ENCODE measurements around the gene STARD3. TPM values are rescaled to one million over a fixed set of nuclear protein-coding genes. Genes with fewer than 3 reads are reported as not detected.

Gene STARD3
- total and polyA plus RNA-seq, 2 donors (not counting 3 experiments of a cell fraction or from before 2014, with no cell fraction given), result 51.0 to 75.7 TPM

DNA sequence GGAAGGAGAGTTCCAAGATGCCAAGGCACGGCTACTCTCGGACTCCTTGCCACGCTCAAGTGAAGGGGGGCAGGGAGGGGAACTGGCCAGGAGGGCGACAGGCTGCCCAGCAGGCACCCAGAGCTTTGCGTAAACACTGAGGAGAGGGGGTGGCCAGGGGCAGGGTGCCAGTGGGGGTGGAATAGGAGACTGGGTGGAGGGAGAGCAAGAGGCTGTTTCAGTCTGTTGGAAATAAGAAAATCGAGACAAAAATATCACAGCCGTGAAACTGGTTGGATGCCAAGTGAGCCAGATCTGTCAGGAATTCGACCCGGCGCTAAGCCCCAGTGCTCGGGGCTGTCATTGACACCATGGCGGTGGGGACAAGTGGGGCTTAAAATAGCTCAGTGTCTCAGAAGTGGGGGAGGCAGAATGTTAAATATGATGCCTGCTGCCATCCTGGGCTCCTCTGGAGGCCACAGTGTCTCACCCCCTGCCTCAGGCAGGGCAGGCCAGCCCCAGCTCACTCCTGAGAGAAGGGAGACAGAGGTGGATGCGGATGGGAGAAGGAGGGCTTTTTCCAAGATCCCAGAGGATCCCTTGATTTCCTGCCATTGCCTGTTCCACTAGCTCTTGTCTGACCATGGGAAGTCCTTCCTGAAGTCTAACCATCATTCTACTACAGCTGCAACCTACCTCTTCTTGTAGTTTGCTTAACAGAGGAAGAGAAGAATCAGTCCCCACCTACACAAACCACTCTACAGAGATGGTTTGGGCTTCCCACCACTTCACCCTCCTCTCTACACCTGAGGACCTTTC lies 40.8 kb downstream of the STARD3 start:
- no peak overlapping the region for H3K27ac ChIP-seq (ENCODE audit: insufficient read depth, low read depth, low read length)

More for the DNA sequence above, 40.8 kb downstream of the STARD3 start:
- no peaks in the 10 kb centered on the region for H3K9me1 ChIP-seq (replicated peaks; ENCODE audit: control insufficient read depth, extremely low read depth, insufficient read depth, low read length)
- POLR2A ChIA-PET, result no interaction called here
- H4K20me1 ChIP-seq (replicated peaks; ENCODE audit: control insufficient read depth, extremely low read depth, insufficient read depth, low read length), result no peaks in the 10 kb centered on the region
- no peaks in the 10 kb centered on the region for H3K79me2 ChIP-seq (ENCODE audit: control insufficient read depth, insufficient read depth, low read length)
- H3K4me3 ChIP-seq (replicated peaks in 1 of 3; ENCODE audit: insufficient read depth in 1 of 3, low read depth in 1 of 3, low read length in 3 of 3), result no peak overlapping the region
- DNase-seq (ENCODE audit: low read depth, low spot score) (no peak), FAIRE-seq (no peak)
- H3K9me3 ChIP-seq (replicated peaks; ENCODE audit: control insufficient read depth, insufficient read depth, low read length), result no peaks in the 10 kb centered on the region
- CTCF ChIA-PET, result interaction anchor here (0.8 to 13.1 kb wide), 4 partner anchors 11 to 58 kb away, joined by 3 to 291 read pairs (median 5); no protein-coding TSS in a partner anchor
- no peaks in the 10 kb centered on the region for H3K36me3 ChIP-seq (ENCODE audit: control insufficient read depth in 2 of 2, extremely low read depth in 1 of 2, insufficient read depth in 2 of 2, low read length in 2 of 2)
- H3K27me3 ChIP-seq (ENCODE audit: control insufficient read depth in 2 of 2, insufficient read depth in 2 of 2, low read length in 2 of 2), result no peaks in the 10 kb centered on the region
- no peaks in the 10 kb centered on the region for H3K4me1 ChIP-seq (ENCODE audit: control insufficient read depth, extremely low read depth, insufficient read depth, low read length)
- intact Hi-C loops (cut with micrococcal nuclease), result no loop called here
- dilution Hi-C loops (cut with MboI; ENCODE audit: extremely low pct_ligation_motif_present, low sequenced_read_pairs), result no loop called here
- BruUV-seq (replicated peaks), result no TSS peak
- H3K4me2 ChIP-seq (ENCODE audit: insufficient read depth, low read length), result no peak overlapping the region
- TF ChIP-seq MAX (IDR thresholded peaks at IDR 0.05; ENCODE audit: insufficient read depth, insufficient read length) (no peak), POLR2A (IDR thresholded peaks at IDR 0.05; ENCODE audit: low read depth, low read length) (no peak), GATA2 (IDR thresholded peaks at IDR 0.05; ENCODE audit: insufficient read depth, insufficient read length, low read depth, low read length) (no peak), JUN (IDR thresholded peaks at IDR 0.05; ENCODE audit: borderline replicate concordance, insufficient read depth, insufficient read length, low read depth) (no peak), MYC (IDR thresholded peaks at IDR 0.05; ENCODE audit: low read depth, low read length) (no peak), POLR2AphosphoS5 (IDR thresholded peaks at IDR 0.05; ENCODE audit: insufficient read depth, low read depth, low read length) (no peak), EZH2 (IDR thresholded peaks at IDR 0.05; ENCODE audit: borderline replicate concordance, low read depth, low read length, severe bottlenecking) (no peak), CTCF (IDR thresholded peaks at IDR 0.05; ENCODE audit: extremely low read depth in 1 of 2, insufficient read depth in 1 of 2, low read depth in 1 of 2, low read length in 2 of 2) (no peak), FOS (IDR thresholded peaks at IDR 0.05; ENCODE audit: borderline replicate concordance, insufficient read depth, low read length) (no peak)
- no peak overlapping the region for H3K9ac ChIP-seq (replicated peaks; ENCODE audit: extremely low read depth, insufficient read depth, low read length)
- no peak overlapping the region for H2AFZ ChIP-seq (ENCODE audit: low read depth, low read length)

Measured in endothelial cell of umbilical vein (primary cell).